ENCODE measurements around the gene PTCHD4. TPM values are rescaled to one million over a fixed set of nuclear protein-coding genes. Genes with fewer than 3 reads are reported as not detected.

PTCHD4 gene
- total RNA-seq, result 23.5 and 24.5 TPM in 2 replicates

GRCh38 chr6:48111143-48111506 lies at the start of gene PTCHD4:
Gene PTCHD4 (minus strand): TSS chr6:48111197. CDS start chr6:48068957, 42,240 bp downstream.

